Testis (tissue), 2 donors: Measurements from ENCODE around the gene PUM1.

ENCODE experiments used
- CTCF ChIP-seq, 3 experiments: fragments of 450-650 bp in 2 of 3; fragments of 200-600 bp in 1 of 3; sonication (generic) in 1 of 3; IDR thresholded peaks; one replicate each; pipeline ENCODE4 v1.5.1; 2016 to 2019; ENCODE audit warnings: antibody characterized with exemption in 3 of 3, mild to moderate bottlenecking in 2 of 3, moderate library complexity in 1 of 3
- POLR2A ChIP-seq: fragments of 450-650 bp; IDR thresholded peaks from one replicate; pipeline ENCODE4 v1.6.1; 2017; ENCODE audit warnings: antibody characterized with exemption, mild to moderate bottlenecking, moderate library complexity

DNA sequence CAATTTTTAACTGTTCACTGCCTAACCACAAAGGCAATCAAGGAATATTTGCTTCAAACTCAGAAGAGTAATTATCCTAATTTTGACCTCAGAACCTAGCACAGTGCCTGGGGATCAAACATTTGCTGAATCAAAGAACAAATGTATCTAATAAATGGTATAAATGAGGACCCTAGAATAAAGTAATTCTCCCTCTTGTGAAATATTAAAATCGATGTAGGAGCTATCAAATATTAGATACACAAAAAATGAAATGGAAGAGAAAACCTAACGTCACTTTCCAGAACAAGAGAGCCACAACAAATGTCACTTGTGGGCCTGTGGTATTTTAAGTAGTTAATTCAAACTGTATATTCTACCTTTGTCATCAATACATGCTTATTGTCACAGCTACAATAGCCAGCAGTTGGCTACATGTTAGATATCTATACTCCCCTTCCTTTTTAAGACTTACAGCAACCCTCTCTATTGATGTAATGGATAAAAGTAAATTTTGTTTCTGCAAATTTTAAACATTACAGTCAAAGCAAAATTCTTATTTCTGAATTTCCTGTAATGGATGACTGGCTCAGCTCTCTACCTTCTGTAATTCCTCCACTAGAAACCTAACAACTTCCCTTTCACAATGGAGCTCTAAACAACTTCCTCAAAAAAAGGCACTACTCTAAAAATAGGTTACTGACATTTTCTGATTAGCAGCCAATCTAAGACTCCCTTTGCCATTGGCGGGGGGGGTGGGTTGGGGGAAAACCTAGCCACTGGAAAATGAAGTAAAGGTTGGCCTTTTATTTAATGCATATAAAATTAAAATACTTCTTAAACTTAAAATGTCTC lies 37.6 kb downstream of the PUM1 start:
- TF ChIP-seq CTCF (IDR thresholded peaks at IDR 0.05) (no peak), POLR2A (no peak)
